Measurements from ENCODE around the gene HES7.
A peak's percentile ranks its signal among the peaks of the same experiment; 100 is the strongest.

Gene HES7

GRCh38 chr17:8161289-8162232, 37.7 kb upstream of the HES7 start:
- peaks cover 50% of the 10 kb centered on the region for H3K4me1 ChIP-seq (ENCODE audit: control insufficient read depth, insufficient read depth, low read length)
- H3K27ac ChIP-seq (ENCODE audit: low read length) = peak overlapping the region; percentile 98
- H3K9me3 ChIP-seq (ENCODE audit: control insufficient read depth in 2 of 2, low read length in 2 of 2) = no peaks in the 10 kb centered on the region
- H3K27me3 ChIP-seq (ENCODE audit: control insufficient read depth in 1 of 2, insufficient read depth in 2 of 2, low read length in 2 of 2) = no peaks in the 10 kb centered on the region
- H3K9ac ChIP-seq (ENCODE audit: low read length in 2 of 2) = peak overlapping the region; percentile 90 to 97
- H3K4me3 ChIP-seq (ENCODE audit: low read length in 2 of 2) = peak overlapping the region; percentile 95 to 99
- peaks cover 13 to 20% of the 10 kb centered on the region in 2 donors for H3K36me3 ChIP-seq (ENCODE audit: control insufficient read depth in 2 of 2, insufficient read depth in 2 of 2, low read length in 2 of 2)

GRCh38 chr17:8160741-8161221, 36.9 kb upstream of the HES7 start:
- Histone ChIP-seq H3K4me3 (ENCODE audit: low read length in 2 of 2) (peak overlapping the region; percentile 32 to 49), H3K9ac (ENCODE audit: low read length in 2 of 2) (peak overlapping the region; percentile 66 to 90), H3K27me3 (ENCODE audit: control insufficient read depth in 1 of 2, insufficient read depth in 2 of 2, low read length in 2 of 2) (no peaks in the 10 kb centered on the region), H3K27ac (ENCODE audit: low read length) (peak overlapping the region; percentile 98), H3K36me3 (ENCODE audit: control insufficient read depth in 2 of 2, insufficient read depth in 2 of 2, low read length in 2 of 2) (peaks cover 13 to 20% of the 10 kb centered on the region in 2 donors), H3K9me3 (ENCODE audit: control insufficient read depth in 2 of 2, low read length in 2 of 2) (no peaks in the 10 kb centered on the region), H3K4me1 (ENCODE audit: control insufficient read depth, insufficient read depth, low read length) (peaks cover 50% of the 10 kb centered on the region)

- peaks cover 52% of the 10 kb centered on the region for H3K4me1 ChIP-seq (ENCODE audit: control insufficient read depth, insufficient read depth, low read length)
These were observed 36.3 kb upstream of the HES7 start for GRCh38 chr17:8160224-8160577.

GRCh38 chr17:8159459-8160223, 35.7 kb upstream of the HES7 start:
- Histone ChIP-seq H3K9ac (ENCODE audit: low read length in 2 of 2) (no peak overlapping the region), H3K4me3 (ENCODE audit: low read length in 2 of 2) (no peak overlapping the region), H3K27ac (ENCODE audit: low read length) (peak overlapping the region; percentile 49), H3K27me3 (ENCODE audit: control insufficient read depth in 1 of 2, insufficient read depth in 2 of 2, low read length in 2 of 2) (no peaks in the 10 kb centered on the region), H3K9me3 (ENCODE audit: control insufficient read depth in 2 of 2, low read length in 2 of 2) (no peaks in the 10 kb centered on the region), H3K4me1 (ENCODE audit: control insufficient read depth, insufficient read depth, low read length) (peaks cover 55% of the 10 kb centered on the region), H3K36me3 (ENCODE audit: control insufficient read depth in 2 of 2, insufficient read depth in 2 of 2, low read length in 2 of 2) (peaks cover 13 to 20% of the 10 kb centered on the region in 2 donors)

More at GRCh38 chr17:8160224-8160577, 36.3 kb upstream of the HES7 start:
- no peaks in the 10 kb centered on the region for H3K9me3 ChIP-seq (ENCODE audit: control insufficient read depth in 2 of 2, low read length in 2 of 2)
- H3K36me3 ChIP-seq (ENCODE audit: control insufficient read depth in 2 of 2, insufficient read depth in 2 of 2, low read length in 2 of 2) = peaks cover 13 to 20% of the 10 kb centered on the region in 2 donors
- no peaks in the 10 kb centered on the region for H3K27me3 ChIP-seq (ENCODE audit: control insufficient read depth in 1 of 2, insufficient read depth in 2 of 2, low read length in 2 of 2)
- H3K9ac ChIP-seq (ENCODE audit: low read length in 2 of 2) = no peak overlapping the region
- peak overlapping the region; percentile 49 for H3K27ac ChIP-seq (ENCODE audit: low read length)
- H3K4me3 ChIP-seq (ENCODE audit: low read length in 2 of 2) = no peak overlapping the region

GRCh38 chr17:8159032-8159400, 35.1 kb upstream of the HES7 start:
- H3K9ac ChIP-seq (ENCODE audit: low read length in 2 of 2) = no peak overlapping the region
- peak overlapping the region; percentile 81 for H3K27ac ChIP-seq (ENCODE audit: low read length)
- no peaks in the 10 kb centered on the region for H3K27me3 ChIP-seq (ENCODE audit: control insufficient read depth in 1 of 2, insufficient read depth in 2 of 2, low read length in 2 of 2)
- H3K4me3 ChIP-seq (ENCODE audit: low read length in 2 of 2) = no peak overlapping the region
- no peaks in the 10 kb centered on the region for H3K9me3 ChIP-seq (ENCODE audit: control insufficient read depth in 2 of 2, low read length in 2 of 2)
- peaks cover 13 to 20% of the 10 kb centered on the region in 2 donors for H3K36me3 ChIP-seq (ENCODE audit: control insufficient read depth in 2 of 2, insufficient read depth in 2 of 2, low read length in 2 of 2)
- H3K4me1 ChIP-seq (ENCODE audit: control insufficient read depth, insufficient read depth, low read length) = peaks cover 50% of the 10 kb centered on the region

GRCh38 chr17:8158267-8159031, 34.5 kb upstream of the HES7 start:
- peak overlapping the region; percentile 81 for H3K27ac ChIP-seq (ENCODE audit: low read length)
- H3K9ac ChIP-seq (ENCODE audit: low read length in 2 of 2) = peak overlapping the region in 1 of 2 donors; percentile 58
- peak overlapping the region in 1 of 2 donors; percentile 55 for H3K4me3 ChIP-seq (ENCODE audit: low read length in 2 of 2)
- peaks cover 49% of the 10 kb centered on the region for H3K4me1 ChIP-seq (ENCODE audit: control insufficient read depth, insufficient read depth, low read length)
- H3K9me3 ChIP-seq (ENCODE audit: control insufficient read depth in 2 of 2, low read length in 2 of 2) = no peaks in the 10 kb centered on the region
- H3K36me3 ChIP-seq (ENCODE audit: control insufficient read depth in 2 of 2, insufficient read depth in 2 of 2, low read length in 2 of 2) = peaks cover 13 to 20% of the 10 kb centered on the region in 2 donors
- no peaks in the 10 kb centered on the region for H3K27me3 ChIP-seq (ENCODE audit: control insufficient read depth in 1 of 2, insufficient read depth in 2 of 2, low read length in 2 of 2)

GRCh38 chr17:8156246-8156992, 32.5 kb upstream of the HES7 start:
- peak overlapping the region; percentile 100 for H3K9ac ChIP-seq (ENCODE audit: low read length in 2 of 2)
- H3K4me3 ChIP-seq (ENCODE audit: low read length in 2 of 2) = peak overlapping the region; percentile 96
- peak overlapping the region; percentile 100 for H3K27ac ChIP-seq (ENCODE audit: low read length)
- H3K4me1 ChIP-seq (ENCODE audit: control insufficient read depth, insufficient read depth, low read length) = peaks cover 53% of the 10 kb centered on the region
- H3K36me3 ChIP-seq (ENCODE audit: control insufficient read depth in 2 of 2, insufficient read depth in 2 of 2, low read length in 2 of 2) = peaks cover 13 to 21% of the 10 kb centered on the region in 2 donors
- no peaks in the 10 kb centered on the region for H3K9me3 ChIP-seq (ENCODE audit: control insufficient read depth in 2 of 2, low read length in 2 of 2)
- H3K27me3 ChIP-seq (ENCODE audit: control insufficient read depth in 1 of 2, insufficient read depth in 2 of 2, low read length in 2 of 2) = no peaks in the 10 kb centered on the region

- Histone ChIP-seq H3K9ac (ENCODE audit: low read length in 2 of 2) (peak overlapping the region; percentile 100), H3K36me3 (ENCODE audit: control insufficient read depth in 2 of 2, insufficient read depth in 2 of 2, low read length in 2 of 2) (peaks cover 12 to 16% of the 10 kb centered on the region in 2 donors), H3K9me3 (ENCODE audit: control insufficient read depth in 2 of 2, low read length in 2 of 2) (no peaks in the 10 kb centered on the region), H3K4me1 (ENCODE audit: control insufficient read depth, insufficient read depth, low read length) (peaks cover 51% of the 10 kb centered on the region), H3K27ac (ENCODE audit: low read length) (peak overlapping the region; percentile 100), H3K4me3 (ENCODE audit: low read length in 2 of 2) (peak overlapping the region; percentile 96), H3K27me3 (ENCODE audit: control insufficient read depth in 1 of 2, insufficient read depth in 2 of 2, low read length in 2 of 2) (no peaks in the 10 kb centered on the region)
These were observed 32.0 kb upstream of the HES7 start for GRCh38 chr17:8155996-8156245.

- Histone ChIP-seq H3K4me3 (ENCODE audit: low read length in 2 of 2) (peak overlapping the region; percentile 96), H3K36me3 (ENCODE audit: control insufficient read depth in 2 of 2, insufficient read depth in 2 of 2, low read length in 2 of 2) (peaks cover 13 to 17% of the 10 kb centered on the region in 2 donors)
These were observed 31.5 kb upstream of the HES7 start for GRCh38 chr17:8155231-8155995.

More at GRCh38 chr17:8155231-8155995, 31.5 kb upstream of the HES7 start:
- peak overlapping the region; percentile 100 for H3K9ac ChIP-seq (ENCODE audit: low read length in 2 of 2)
- H3K27me3 ChIP-seq (ENCODE audit: control insufficient read depth in 1 of 2, insufficient read depth in 2 of 2, low read length in 2 of 2) = no peaks in the 10 kb centered on the region
- peak overlapping the region; percentile 100 for H3K27ac ChIP-seq (ENCODE audit: low read length)
- H3K9me3 ChIP-seq (ENCODE audit: control insufficient read depth in 2 of 2, low read length in 2 of 2) = no peaks in the 10 kb centered on the region
- peaks cover 51% of the 10 kb centered on the region for H3K4me1 ChIP-seq (ENCODE audit: control insufficient read depth, insufficient read depth, low read length)

All from stomach smooth muscle (tissue), 2 donors.